C4-2B (cell line): ENCODE results near the gene RAB11FIP4.

Source experiments
- CTCF ChIP-seq: fragments of 450-650 bp; conservative IDR thresholded peaks from 2 replicates; pipeline ENCODE4 v1.5.1; 2017; ENCODE audit warnings: mild to moderate bottlenecking
- ZFX ChIP-seq: fragments of 450-650 bp; IDR thresholded peaks from 2 replicates; pipeline ENCODE4 v1.6.1; 2017

- no peak for TF ChIP-seq CTCF
- TF ChIP-seq ZFX, result no peak
These were observed 176.6 kb downstream of the RAB11FIP4 start for GRCh38 chr17:31568121-31568520.
